Hippocampal formation (tissue), 2 donors: ENCODE results near the gene GSTT4.
"Not testable (repeated sequence)": the region's sequence is repeated elsewhere in the genome, so short reads cannot be mapped to it uniquely, and the experiment has no call there.

Source experiments
- DNase-seq, 2 donors: peaks; one replicate each; lab custom pipeline; 2025; lab: John Stamatoyannopoulos, UW

The GSTT4 gene

DNA sequence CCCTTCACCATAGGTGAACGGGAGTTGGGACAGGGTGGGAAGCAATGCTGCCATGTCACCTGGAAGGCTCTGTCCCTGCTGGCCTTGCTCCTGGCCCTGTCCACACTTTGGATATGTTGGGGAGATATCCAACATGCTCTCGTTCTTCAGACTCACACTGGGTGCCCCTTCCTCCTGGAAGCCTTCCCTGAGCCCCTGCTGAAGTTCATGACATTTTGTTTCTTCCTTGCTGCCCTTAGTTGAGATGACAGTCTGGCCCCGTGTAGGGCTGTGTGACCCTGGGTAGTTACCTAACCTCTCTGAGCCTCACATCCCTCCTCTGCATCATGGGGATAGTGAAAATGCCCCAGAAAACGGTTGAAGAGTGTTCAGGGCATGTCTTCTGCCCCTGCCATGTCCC is 51.8 kb downstream of the GSTT4 start:
- DNase-seq: not testable (repeated sequence)

DNA sequence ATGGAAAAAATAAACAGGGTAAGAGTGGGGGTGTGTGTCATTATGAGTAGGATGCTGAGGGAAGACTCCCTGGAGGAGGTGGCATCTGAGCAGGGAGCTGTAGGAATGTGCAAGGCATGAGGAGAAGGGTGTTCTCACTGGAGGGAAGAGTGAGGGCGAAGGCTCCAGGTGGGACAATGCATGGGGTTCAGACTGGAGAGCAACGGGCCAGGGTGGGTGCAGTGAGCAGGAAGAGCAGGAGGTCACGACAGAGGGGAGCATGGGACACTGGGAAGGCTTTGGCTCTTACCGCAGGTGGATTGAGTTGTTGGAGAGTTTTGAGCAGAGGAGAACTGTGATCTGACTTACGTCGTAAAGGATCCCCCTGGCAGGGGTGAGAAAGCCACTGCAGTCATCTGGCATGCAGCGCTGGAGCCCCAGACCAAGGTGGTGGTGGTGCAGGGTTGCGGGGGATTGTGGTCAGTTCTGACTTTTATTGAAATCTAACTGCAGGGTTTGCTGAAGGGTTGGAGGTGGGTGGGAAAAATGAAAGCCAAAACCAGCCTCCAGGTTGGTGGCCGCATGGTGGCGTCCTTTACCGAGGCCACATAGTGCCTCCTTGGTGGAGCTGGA is 52.4 kb downstream of the GSTT4 start:
- DNase-seq: not testable (repeated sequence)

DNA sequence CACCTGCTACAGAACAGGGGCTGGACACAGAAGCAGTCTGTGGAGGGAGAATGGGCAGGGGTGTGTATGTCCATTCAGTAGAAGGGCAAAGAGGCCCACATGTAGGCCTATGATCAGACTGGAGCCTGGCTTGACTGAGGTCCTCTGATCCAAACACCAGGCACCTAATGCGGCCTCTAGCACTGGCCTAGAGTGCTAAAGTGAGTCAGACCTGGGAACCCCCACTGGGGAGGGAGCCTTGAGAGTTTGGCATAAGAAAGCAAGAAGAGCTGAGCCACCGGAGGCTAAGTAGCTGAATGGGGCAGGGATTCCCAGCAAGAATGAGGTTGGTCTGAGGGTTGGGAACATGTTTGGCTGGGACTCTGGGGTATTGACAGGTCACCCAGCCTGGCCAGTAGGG is 53.9 kb downstream of the GSTT4 start:
- DNase-seq: not testable (repeated sequence)

DNA sequence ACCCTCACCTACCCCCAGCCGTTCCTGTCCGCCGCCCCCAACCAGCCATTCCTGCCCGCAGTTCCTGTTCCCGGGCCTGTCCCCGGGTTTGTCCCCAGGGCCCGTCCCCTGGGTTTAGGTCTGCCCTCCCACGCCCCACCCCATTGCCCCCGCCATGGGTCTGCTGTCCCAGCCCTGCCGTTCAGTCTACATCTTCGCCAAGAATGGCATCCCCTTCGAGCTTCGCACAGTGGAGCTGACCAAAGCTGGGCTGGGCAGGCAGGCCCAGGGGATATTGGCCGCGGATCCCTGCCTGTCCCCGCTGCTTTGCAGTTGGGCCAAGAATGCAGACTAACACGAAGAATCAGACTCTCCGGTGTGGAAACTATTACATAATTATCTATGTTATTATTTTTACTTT is 55.5 kb downstream of the GSTT4 start:
- not testable (repeated sequence) for DNase-seq
